ENCODE results near the gene PNPLA2. TPM values are rescaled to one million over a fixed set of nuclear protein-coding genes. Genes with fewer than 3 reads are reported as not detected.

PNPLA2 gene
- total RNA-seq, 3 donors from 2014 or later (not counting 1 experiment from before 2014, with no cell fraction given), result 184 to 218 (median 201) TPM

- ATAC-seq, result no peak
- no peak overlapping the region for H3K27ac Mint-ChIP-seq
- no peaks in the 10 kb centered on the region for H3K4me1 ChIP-seq (ENCODE audit: control insufficient read depth, insufficient read depth, low read length)
- H3K4me3 Mint-ChIP-seq, result no peak overlapping the region
- 91% methylated on average over 8 of the region's 8 CpGs for WGBS (ENCODE audit: insufficient coverage)
- no peaks in the 10 kb centered on the region for H3K9me3 Mint-ChIP-seq
- H3K9me3 ChIP-seq (ENCODE audit: control insufficient read depth, insufficient read depth, low read length), result no peaks in the 10 kb centered on the region
- H3K36me3 Mint-ChIP-seq, result no peaks in the 10 kb centered on the region
- H3K27me3 ChIP-seq (ENCODE audit: control insufficient read depth, insufficient read depth, low read length), result no peaks in the 10 kb centered on the region
- intact Hi-C loops (cut with micrococcal nuclease), result no loop called here
- DNase-seq, result no peak
- no peaks in the 10 kb centered on the region for H3K4me1 Mint-ChIP-seq
- no peaks in the 10 kb centered on the region for H3K27me3 Mint-ChIP-seq (ENCODE audit: low read depth in 2 of 2)
- H3K4me3 ChIP-seq (ENCODE audit: low read length), result no peak overlapping the region
- H3K36me3 ChIP-seq (ENCODE audit: control insufficient read depth, insufficient read depth, low read length), result no peaks in the 10 kb centered on the region
- no peak for TF ChIP-seq CTCF (IDR thresholded peaks at IDR 0.05)
- H3K27ac ChIP-seq (ENCODE audit: low read length), result no peak overlapping the region
These were observed 49.2 kb downstream of the PNPLA2 start for GRCh38 chr11:867856-868358.

- no peaks in the 10 kb centered on the region for H3K4me1 ChIP-seq (ENCODE audit: control insufficient read depth, insufficient read depth, low read length)
- DNase-seq, result no peak
These were observed 49.7 kb downstream of the PNPLA2 start for GRCh38 chr11:868394-868793.

GRCh38 chr11:868802-869201 lies 50.1 kb downstream of the PNPLA2 start:
- no peaks in the 10 kb centered on the region for H3K36me3 Mint-ChIP-seq
- H3K9me3 Mint-ChIP-seq, result no peaks in the 10 kb centered on the region
- H3K27me3 Mint-ChIP-seq (ENCODE audit: low read depth in 2 of 2), result no peaks in the 10 kb centered on the region
- H3K36me3 ChIP-seq (ENCODE audit: control insufficient read depth, insufficient read depth, low read length), result no peaks in the 10 kb centered on the region
- H3K27ac Mint-ChIP-seq, result no peak overlapping the region
- intact Hi-C loops (cut with micrococcal nuclease), result no loop called here
- no peak overlapping the region for H3K27ac ChIP-seq (ENCODE audit: low read length)
- H3K4me1 Mint-ChIP-seq, result no peaks in the 10 kb centered on the region
- no peaks in the 10 kb centered on the region for H3K4me1 ChIP-seq (ENCODE audit: control insufficient read depth, insufficient read depth, low read length)
- no peaks in the 10 kb centered on the region for H3K9me3 ChIP-seq (ENCODE audit: control insufficient read depth, insufficient read depth, low read length)
- ATAC-seq, result no peak
- no peak for TF ChIP-seq CTCF (IDR thresholded peaks at IDR 0.05)
- WGBS (ENCODE audit: insufficient coverage), result 95% methylated on average over 12 of the region's 12 CpGs
- H3K4me3 ChIP-seq (ENCODE audit: low read length), result no peak overlapping the region
- no peak overlapping the region for H3K4me3 Mint-ChIP-seq
- H3K27me3 ChIP-seq (ENCODE audit: control insufficient read depth, insufficient read depth, low read length), result no peaks in the 10 kb centered on the region
- no peak for DNase-seq

More at GRCh38 chr11:868394-868793, 49.7 kb downstream of the PNPLA2 start:
- H3K4me1 Mint-ChIP-seq, result no peaks in the 10 kb centered on the region
- TF ChIP-seq CTCF (IDR thresholded peaks at IDR 0.05), result no peak
- 92% methylated on average over 17 of the region's 17 CpGs for WGBS (ENCODE audit: insufficient coverage)
- H3K36me3 ChIP-seq (ENCODE audit: control insufficient read depth, insufficient read depth, low read length), result no peaks in the 10 kb centered on the region
- H3K27ac Mint-ChIP-seq, result no peak overlapping the region
- H3K27me3 ChIP-seq (ENCODE audit: control insufficient read depth, insufficient read depth, low read length), result no peaks in the 10 kb centered on the region
- no peak for ATAC-seq
- H3K27ac ChIP-seq (ENCODE audit: low read length), result no peak overlapping the region
- no peaks in the 10 kb centered on the region for H3K9me3 ChIP-seq (ENCODE audit: control insufficient read depth, insufficient read depth, low read length)
- no peak overlapping the region for H3K4me3 ChIP-seq (ENCODE audit: low read length)
- H3K4me3 Mint-ChIP-seq, result no peak overlapping the region
- H3K27me3 Mint-ChIP-seq (ENCODE audit: low read depth in 2 of 2), result no peaks in the 10 kb centered on the region
- no peaks in the 10 kb centered on the region for H3K36me3 Mint-ChIP-seq
- intact Hi-C loops (cut with micrococcal nuclease), result no loop called here
- H3K9me3 Mint-ChIP-seq, result no peaks in the 10 kb centered on the region
